ENCODE measurements around the gene GPC5.

Gene GPC5

DNA sequence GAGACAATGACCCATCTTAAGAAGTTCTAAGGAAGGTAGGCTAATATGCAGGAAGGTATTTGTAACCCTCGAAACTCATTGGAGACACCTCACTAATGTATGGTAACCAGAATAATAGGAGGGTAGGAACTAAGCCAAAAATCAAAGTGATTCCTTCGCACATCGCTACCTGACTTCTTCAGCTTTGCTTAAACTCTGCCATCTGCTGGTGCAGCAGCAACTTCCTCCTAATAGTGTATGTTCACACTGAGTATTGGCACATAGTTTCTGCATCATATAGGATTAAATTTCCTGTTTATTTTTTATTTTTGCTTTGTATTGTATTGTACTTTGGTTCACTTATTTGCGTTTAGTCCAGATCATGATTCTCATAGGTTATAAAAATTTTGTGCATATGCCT lies 676.2 kb downstream of the GPC5 start:
- H3K9me3 ChIP-seq (ENCODE audit: insufficient read depth, low read length), result no peaks in the 10 kb centered on the region
- no peak for TF ChIP-seq ZNF274 (IDR thresholded peaks at IDR 0.05; ENCODE audit: low read depth, low read length)
- no peak for TF ChIP-seq SUZ12 (IDR thresholded peaks at IDR 0.05; ENCODE audit: extremely low read depth, insufficient read depth, insufficient read length)
- TF ChIP-seq YY1 (IDR thresholded peaks at IDR 0.05; ENCODE audit: insufficient read depth, insufficient read length), result no peak
- DNase-seq (ENCODE audit: low read depth, low spot score), result no peak
- no peak overlapping the region for H3K4me3 ChIP-seq (ENCODE audit: insufficient read length, low read depth)
- no peaks in the 10 kb centered on the region for H3K4me1 ChIP-seq (ENCODE audit: insufficient read depth, insufficient read length)
- no peaks in the 10 kb centered on the region for H3K36me3 ChIP-seq (ENCODE audit: insufficient read depth, insufficient read length, low read length)
- no peaks in the 10 kb centered on the region for H3K27me3 ChIP-seq (ENCODE audit: insufficient read depth, insufficient read length)
- no peak overlapping the region for H3K9ac ChIP-seq (ENCODE audit: insufficient read length, low read depth)

- TF ChIP-seq YY1 (IDR thresholded peaks at IDR 0.05; ENCODE audit: insufficient read depth, insufficient read length) (no peak), ZNF274 (IDR thresholded peaks at IDR 0.05; ENCODE audit: low read depth, low read length) (no peak), SUZ12 (IDR thresholded peaks at IDR 0.05; ENCODE audit: extremely low read depth, insufficient read depth, insufficient read length) (no peak)
- Histone ChIP-seq H3K9me3 (ENCODE audit: insufficient read depth, low read length) (no peaks in the 10 kb centered on the region), H3K4me3 (ENCODE audit: insufficient read length, low read depth) (no peak overlapping the region), H3K9ac (ENCODE audit: insufficient read length, low read depth) (no peak overlapping the region), H3K27me3 (ENCODE audit: insufficient read depth, insufficient read length) (no peaks in the 10 kb centered on the region), H3K4me1 (ENCODE audit: insufficient read depth, insufficient read length) (no peaks in the 10 kb centered on the region), H3K36me3 (ENCODE audit: insufficient read depth, insufficient read length, low read length) (no peaks in the 10 kb centered on the region)
- no peak for DNase-seq (ENCODE audit: low read depth, low spot score)
Measured at GRCh38 chr13:92097337-92097903, 699.0 kb downstream of the GPC5 start.

- no peak for DNase-seq (ENCODE audit: low read depth, low spot score)
- no peaks in the 10 kb centered on the region for H3K36me3 ChIP-seq (ENCODE audit: insufficient read depth, insufficient read length, low read length)
- no peak overlapping the region for H3K4me3 ChIP-seq (ENCODE audit: insufficient read length, low read depth)
- TF ChIP-seq SUZ12 (IDR thresholded peaks at IDR 0.05; ENCODE audit: extremely low read depth, insufficient read depth, insufficient read length) (no peak), ZNF274 (IDR thresholded peaks at IDR 0.05; ENCODE audit: low read depth, low read length) (no peak), YY1 (IDR thresholded peaks at IDR 0.05; ENCODE audit: insufficient read depth, insufficient read length) (no peak)
- no peak overlapping the region for H3K9ac ChIP-seq (ENCODE audit: insufficient read length, low read depth)
- no peaks in the 10 kb centered on the region for H3K4me1 ChIP-seq (ENCODE audit: insufficient read depth, insufficient read length)
- no peaks in the 10 kb centered on the region for H3K9me3 ChIP-seq (ENCODE audit: insufficient read depth, low read length)
- H3K27me3 ChIP-seq (ENCODE audit: insufficient read depth, insufficient read length), result no peaks in the 10 kb centered on the region
Measured at GRCh38 chr13:92101801-92102200, 703.4 kb downstream of the GPC5 start.

DNA sequence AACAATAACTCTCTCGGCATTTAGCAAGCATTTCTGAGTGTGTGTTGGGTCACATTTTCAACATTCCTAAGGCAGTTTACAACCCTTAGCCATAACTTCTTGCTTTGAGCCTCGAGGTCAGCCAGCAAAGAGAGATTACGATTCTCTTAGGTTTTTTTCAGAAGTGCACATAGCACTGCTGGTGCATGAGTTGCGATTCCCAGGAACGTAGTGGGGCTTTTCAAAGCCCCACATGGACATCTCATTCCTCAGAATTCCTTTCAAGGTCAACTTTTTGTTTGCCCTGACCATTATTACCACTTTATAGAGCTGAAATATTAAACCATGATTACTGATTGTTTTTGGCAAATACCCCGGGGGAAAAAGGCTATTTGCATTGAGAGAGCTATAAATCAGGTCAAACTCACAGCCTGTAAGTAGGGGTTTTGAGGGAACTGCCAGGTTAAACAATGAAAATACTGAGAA lies 705.3 kb downstream of the GPC5 start:
- TF ChIP-seq SUZ12 (IDR thresholded peaks at IDR 0.05; ENCODE audit: extremely low read depth, insufficient read depth, insufficient read length) (no peak), ZNF274 (IDR thresholded peaks at IDR 0.05; ENCODE audit: low read depth, low read length) (no peak), YY1 (IDR thresholded peaks at IDR 0.05; ENCODE audit: insufficient read depth, insufficient read length) (no peak)
- H3K4me1 ChIP-seq (ENCODE audit: insufficient read depth, insufficient read length), result no peaks in the 10 kb centered on the region
- no peak overlapping the region for H3K4me3 ChIP-seq (ENCODE audit: insufficient read length, low read depth)
- H3K9me3 ChIP-seq (ENCODE audit: insufficient read depth, low read length), result no peaks in the 10 kb centered on the region
- no peak overlapping the region for H3K9ac ChIP-seq (ENCODE audit: insufficient read length, low read depth)
- H3K36me3 ChIP-seq (ENCODE audit: insufficient read depth, insufficient read length, low read length), result no peaks in the 10 kb centered on the region
- no peak for DNase-seq (ENCODE audit: low read depth, low spot score)
- no peaks in the 10 kb centered on the region for H3K27me3 ChIP-seq (ENCODE audit: insufficient read depth, insufficient read length)

- no peak overlapping the region for H3K9ac ChIP-seq (ENCODE audit: insufficient read length, low read depth)
- H3K4me1 ChIP-seq (ENCODE audit: insufficient read depth, insufficient read length), result no peaks in the 10 kb centered on the region
- H3K9me3 ChIP-seq (ENCODE audit: insufficient read depth, low read length), result no peaks in the 10 kb centered on the region
- no peak overlapping the region for H3K4me3 ChIP-seq (ENCODE audit: insufficient read length, low read depth)
- no peaks in the 10 kb centered on the region for H3K27me3 ChIP-seq (ENCODE audit: insufficient read depth, insufficient read length)
- no peaks in the 10 kb centered on the region for H3K36me3 ChIP-seq (ENCODE audit: insufficient read depth, insufficient read length, low read length)
- no peak for DNase-seq (ENCODE audit: low read depth, low spot score)
- TF ChIP-seq YY1 (IDR thresholded peaks at IDR 0.05; ENCODE audit: insufficient read depth, insufficient read length), result no peak
- TF ChIP-seq ZNF274 (IDR thresholded peaks at IDR 0.05; ENCODE audit: low read depth, low read length), result no peak
- TF ChIP-seq SUZ12 (IDR thresholded peaks at IDR 0.05; ENCODE audit: extremely low read depth, insufficient read depth, insufficient read length), result no peak
Measured at GRCh38 chr13:92122186-92122853, 723.9 kb downstream of the GPC5 start.

GRCh38 chr13:92126399-92126798 lies 728.0 kb downstream of the GPC5 start:
- H3K36me3 ChIP-seq (ENCODE audit: insufficient read depth, insufficient read length, low read length), result no peaks in the 10 kb centered on the region
- no peak overlapping the region for H3K4me3 ChIP-seq (ENCODE audit: insufficient read length, low read depth)
- H3K9ac ChIP-seq (ENCODE audit: insufficient read length, low read depth), result no peak overlapping the region
- H3K27me3 ChIP-seq (ENCODE audit: insufficient read depth, insufficient read length), result no peaks in the 10 kb centered on the region
- DNase-seq (ENCODE audit: low read depth, low spot score), result no peak
- H3K9me3 ChIP-seq (ENCODE audit: insufficient read depth, low read length), result no peaks in the 10 kb centered on the region
- TF ChIP-seq YY1 (IDR thresholded peaks at IDR 0.05; ENCODE audit: insufficient read depth, insufficient read length) (no peak), SUZ12 (IDR thresholded peaks at IDR 0.05; ENCODE audit: extremely low read depth, insufficient read depth, insufficient read length) (no peak), ZNF274 (IDR thresholded peaks at IDR 0.05; ENCODE audit: low read depth, low read length) (no peak)
- H3K4me1 ChIP-seq (ENCODE audit: insufficient read depth, insufficient read length), result no peaks in the 10 kb centered on the region

DNA sequence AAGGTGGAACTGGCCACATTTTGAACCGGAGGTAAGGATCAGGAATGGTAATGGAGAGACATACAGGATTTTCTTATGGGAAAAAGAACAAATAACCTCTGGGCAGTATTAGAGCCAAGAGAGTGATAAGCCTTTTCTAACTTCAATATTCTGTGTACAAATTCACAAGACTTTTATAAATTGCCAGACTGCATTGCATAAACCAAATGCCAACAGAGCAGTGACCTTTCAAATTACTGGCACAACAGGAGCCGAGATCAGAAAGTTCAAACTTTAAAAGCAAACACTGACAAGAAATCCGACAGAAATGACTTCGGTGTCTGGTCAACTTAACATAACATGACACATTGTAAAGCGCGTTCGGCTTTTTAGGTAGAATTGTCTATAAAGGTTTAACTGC lies 737.1 kb downstream of the GPC5 start:
- no peaks in the 10 kb centered on the region for H3K36me3 ChIP-seq (ENCODE audit: insufficient read depth, insufficient read length, low read length)
- TF ChIP-seq SUZ12 (IDR thresholded peaks at IDR 0.05; ENCODE audit: extremely low read depth, insufficient read depth, insufficient read length) (no peak), ZNF274 (IDR thresholded peaks at IDR 0.05; ENCODE audit: low read depth, low read length) (no peak), YY1 (IDR thresholded peaks at IDR 0.05; ENCODE audit: insufficient read depth, insufficient read length) (no peak)
- no peaks in the 10 kb centered on the region for H3K9me3 ChIP-seq (ENCODE audit: insufficient read depth, low read length)
- H3K4me1 ChIP-seq (ENCODE audit: insufficient read depth, insufficient read length), result no peaks in the 10 kb centered on the region
- no peak overlapping the region for H3K4me3 ChIP-seq (ENCODE audit: insufficient read length, low read depth)
- DNase-seq (ENCODE audit: low read depth, low spot score), result no peak
- H3K9ac ChIP-seq (ENCODE audit: insufficient read length, low read depth), result no peak overlapping the region
- H3K27me3 ChIP-seq (ENCODE audit: insufficient read depth, insufficient read length), result no peaks in the 10 kb centered on the region
